ENCODE measurements around the gene UQCR11. TPM values are rescaled to one million over a fixed set of nuclear protein-coding genes. Genes with fewer than 3 reads are reported as not detected.

UQCR11 gene
- total and polyA plus RNA-seq, 8 donors = 32.2 to 659 (median 153) TPM

GRCh38 chr19:1554968-1555367, 50.3 kb downstream of the UQCR11 start:
- H3K4me3 ChIP-seq = no peak overlapping the region
- H3K36me3 ChIP-seq = peaks cover 4 to 25% (median 22%) of the 10 kb centered on the region in 4 donors
- no peak for DNase-seq
- H3K27ac ChIP-seq = no peak overlapping the region
- intact Hi-C loops (cut with DNase I; ENCODE audit: low total_unique reads) = loop anchor here (10.0 kb wide), 1 partner anchor 270 kb away; no protein-coding TSS in a partner anchor
- 86 to 91% (median 89%) methylated on average over 24 of the region's 24 CpGs for WGBS, 5 donors
- H3K27me3 ChIP-seq = no peaks in the 10 kb centered on the region
- no peaks in the 10 kb centered on the region for H3K9me3 ChIP-seq
- TF ChIP-seq EP300 (IDR thresholded peaks at IDR 0.05) = no peak
- no peak for TF ChIP-seq POLR2A (IDR thresholded peaks at IDR 0.05)
- no peak for TF ChIP-seq CTCF (IDR thresholded peaks at IDR 0.05)
- TF ChIP-seq POLR2AphosphoS5 (IDR thresholded peaks at IDR 0.05) = no peak
- no peaks in the 10 kb centered on the region for H3K4me1 ChIP-seq

- Histone ChIP-seq H3K27me3 (no peaks in the 10 kb centered on the region), H3K27ac (no peak overlapping the region), H3K9me3 (no peaks in the 10 kb centered on the region), H3K4me1 (no peaks in the 10 kb centered on the region), H3K4me3 (no peak overlapping the region), H3K36me3 (peaks cover 4 to 25% (median 20%) of the 10 kb centered on the region in 4 donors)
- no peak for DNase-seq
- 76 to 85% (median 83%) methylated on average over 10 of the region's 10 CpGs for WGBS, 5 donors
- TF ChIP-seq EP300 (IDR thresholded peaks at IDR 0.05) (no peak), POLR2AphosphoS5 (IDR thresholded peaks at IDR 0.05) (no peak), CTCF (IDR thresholded peaks at IDR 0.05) (no peak), POLR2A (IDR thresholded peaks at IDR 0.05) (no peak)
- intact Hi-C loops (cut with DNase I; ENCODE audit: low total_unique reads) = loop anchor here (10.0 kb wide), 1 partner anchor 271 kb away; no protein-coding TSS in a partner anchor
These were observed 51.8 kb downstream of the UQCR11 start for GRCh38 chr19:1553415-1553814.

GRCh38 chr19:1551068-1552040, 53.9 kb downstream of the UQCR11 start:
- Histone ChIP-seq H3K4me1 (peaks cover 0 to 1% (median under 1%) of the 10 kb centered on the region in 4 donors), H3K27me3 (peaks cover 0 to 11% (median 5%) of the 10 kb centered on the region in 3 donors), H3K9me3 (no peaks in the 10 kb centered on the region), H3K27ac (no peak overlapping the region), H3K4me3 (no peak overlapping the region), H3K36me3 (peaks cover 4 to 17% (median 15%) of the 10 kb centered on the region in 4 donors)
- intact Hi-C loops (cut with DNase I; ENCODE audit: low total_unique reads) = loop anchor here (10.0 kb wide), 1 partner anchor 273 kb away; no protein-coding TSS in a partner anchor
- 74 to 83% (median 80%) methylated on average over 17 of the region's 17 CpGs for WGBS, 5 donors
- TF ChIP-seq POLR2A (IDR thresholded peaks at IDR 0.05) = no peak
- TF ChIP-seq EP300 (IDR thresholded peaks at IDR 0.05) = no peak
- TF ChIP-seq CTCF (IDR thresholded peaks at IDR 0.05) = no peak
- TF ChIP-seq POLR2AphosphoS5 (IDR thresholded peaks at IDR 0.05) = no peak
- DNase-seq = no peak

- H3K27me3 ChIP-seq = peaks cover 0 to 24% (median 22%) of the 10 kb centered on the region in 3 donors
- no peaks in the 10 kb centered on the region for H3K36me3 ChIP-seq
- peaks cover 0 to 8% (median 5%) of the 10 kb centered on the region in 4 donors for H3K4me1 ChIP-seq
- H3K9me3 ChIP-seq = no peaks in the 10 kb centered on the region
- intact Hi-C loops (cut with DNase I; ENCODE audit: low total_unique reads) = loop anchor here (5.0 kb wide), 1 partner anchor 123 kb away; no protein-coding TSS in a partner anchor
- TF ChIP-seq EP300 (IDR thresholded peaks at IDR 0.05) (no peak), CTCF (IDR thresholded peaks at IDR 0.05) (no peak), POLR2AphosphoS5 (IDR thresholded peaks at IDR 0.05) (no peak), POLR2A (IDR thresholded peaks at IDR 0.05) (no peak)
- no peak overlapping the region for H3K4me3 ChIP-seq
- no peak for DNase-seq
- H3K27ac ChIP-seq = no peak overlapping the region
- 83 to 92% (median 86%) methylated on average over 4 of the region's 4 CpGs for WGBS, 5 donors
These were observed 55.8 kb downstream of the UQCR11 start for GRCh38 chr19:1549332-1549945.

Measured in stomach (tissue), 9 donors.